SK-N-SH (cell line): ENCODE results near the gene FADS3. TPM values are rescaled to one million over a fixed set of nuclear protein-coding genes. Genes with fewer than 3 reads are reported as not detected.

Source experiments
- CTCF ChIA-PET: fragments of 300-600, 350-600 bp; formaldehyde crosslinking; extraction: SDS; loops from one replicate; lab custom pipeline; 2021; lab: Yijun Ruan, JAX
- POLR2A ChIA-PET: fragments of 350-600 bp; sonication (Branson Sonifier 250); formaldehyde crosslinking; extraction: SDS; loops from one replicate; lab custom pipeline; 2020; ENCODE audit warnings: antibody characterized with exemption, inconsistent platforms; lab: Yijun Ruan, JAX
- DNase-seq: peaks from one replicate; pipeline ENCODE4 v3.0.0; 2012
- H2AFZ ChIP-seq: fragments of 200-600 bp; sonication (generic); 2 replicates; pipeline ENCODE4 v1.8.1; 2016; ENCODE audit warnings: antibody characterized with exemption, mild to moderate bottlenecking, low read depth
- H3F3A ChIP-seq: fragments of 200-600 bp; sonication (generic); replicated peaks from 2 replicates; pipeline ENCODE3; 2016; ENCODE audit warnings: antibody characterized with exemption, mild to moderate bottlenecking; ENCODE audit not compliant: insufficient read depth
- H3K27ac ChIP-seq, 2 experiments: fragments of 200-500 bp in 1 of 2; fragments of 200-600 bp in 1 of 2; sonication (Bioruptor generic) in 1 of 2; sonication (generic), shearing (Covaris generic) in 1 of 2; 2 replicates each; pipeline versions ENCODE4 v1.5.1 to v1.6.1; 2014 to 2016; ENCODE audit warnings: low read depth in 2 of 2, inconsistent platforms in 1 of 2, low read length in 1 of 2, mild to moderate bottlenecking in 1 of 2, mixed read lengths in 1 of 2
- H3K27me3 ChIP-seq: fragments of 200-600 bp; sonication (generic), shearing (Covaris generic); 2 replicates; pipeline ENCODE4 v1.6.1; 2016; ENCODE audit warnings: mixed run types; ENCODE audit not compliant: insufficient read depth
- H3K36me3 ChIP-seq, 2 experiments: fragments of 200-500 bp in 1 of 2; fragments of 200-600 bp in 1 of 2; sonication (Bioruptor generic) in 1 of 2; sonication (generic) in 1 of 2; replicated peaks in 1 of 2; 2 replicates each; pipeline versions ENCODE3 to v1.5.1; 2014 to 2016; ENCODE audit warnings: low read length in 1 of 2, mild to moderate bottlenecking in 1 of 2; ENCODE audit not compliant: insufficient read depth in 2 of 2, control insufficient read depth in 1 of 2
- H3K4me1 ChIP-seq, 2 experiments: fragments of 200-500 bp in 1 of 2; fragments of 200-600 bp in 1 of 2; sonication (Bioruptor generic) in 1 of 2; sonication (generic), shearing (Covaris generic) in 1 of 2; 2 replicates each; pipeline versions ENCODE4 v1.5.1 to v1.6.1; 2014 to 2016; ENCODE audit warnings: low read depth in 1 of 2, low read length in 1 of 2, mixed run types in 1 of 2; ENCODE audit not compliant: insufficient read depth in 2 of 2, control insufficient read depth in 1 of 2
- H3K4me2 ChIP-seq: fragments of 200-600 bp; sonication (generic), shearing (Covaris generic); 2 replicates; pipeline ENCODE4 v1.6.1; 2017; ENCODE audit warnings: mixed run types
- H3K4me3 ChIP-seq, 2 experiments: fragments of 200-500 bp in 1 of 2; fragments of 200-600 bp in 1 of 2; sonication (Bioruptor generic) in 1 of 2; sonication (generic), shearing (Covaris generic) in 1 of 2; 2 replicates each; pipeline versions ENCODE4 v1.5.1 to v1.8.1; 2014 to 2016; ENCODE audit warnings: low read depth in 2 of 2, inconsistent platforms in 1 of 2, low read length in 1 of 2, mild to moderate bottlenecking in 1 of 2, mixed read lengths in 1 of 2, moderate library complexity in 1 of 2
- H3K79me2 ChIP-seq: fragments of 200-600 bp; sonication (generic); 2 replicates; pipeline ENCODE4 v1.8.1; 2017; ENCODE audit warnings: mild to moderate bottlenecking; ENCODE audit not compliant: insufficient read depth
- H3K9ac ChIP-seq: fragments of 200-600 bp; sonication (generic); 2 replicates; pipeline ENCODE4 v1.6.1; 2017; ENCODE audit warnings: mixed run types
- H3K9me2 ChIP-seq: fragments of 200-600 bp; sonication (generic); 2 replicates; pipeline ENCODE4 v1.6.1; 2017; ENCODE audit warnings: mixed run types
- H3K9me3 ChIP-seq: fragments of 200-600 bp; sonication (generic); 2 replicates; pipeline ENCODE4 v1.6.1; 2017; ENCODE audit warnings: mixed run types, mild to moderate bottlenecking, moderate library complexity
- H4K20me1 ChIP-seq: fragments of 200-600 bp; sonication (generic); 2 replicates; pipeline ENCODE4 v1.6.1; 2017; ENCODE audit warnings: mild to moderate bottlenecking, mixed run types; ENCODE audit not compliant: insufficient read depth
- CHD2 ChIP-seq: fragments of 150-350 bp; IDR thresholded peaks from 2 replicates; pipeline ENCODE4 v1.6.1; 2018; ENCODE audit warnings: low read length; ENCODE audit not compliant: partially characterized antibody
- ELF1 ChIP-seq: IDR thresholded peaks from 2 replicates; pipeline ENCODE4 v1.4.0; 2012
- EP300 ChIP-seq, 2 experiments: IDR thresholded peaks; 2 replicates each; pipeline versions ENCODE4 v1.4.0 to v1.6.1; 2012; ENCODE audit warnings: borderline replicate concordance in 1 of 2, low read depth in 1 of 2, low read length in 1 of 2
- EZH2phosphoT487 ChIP-seq: fragments of 200-600 bp; sonication (generic); IDR thresholded peaks from 2 replicates; pipeline ENCODE4 v1.6.1; 2017; ENCODE audit warnings: low read depth, mixed run types, mild to moderate bottlenecking, antibody characterized with exemption, moderate library complexity, borderline replicate concordance
- FOSL2 ChIP-seq: IDR thresholded peaks from 2 replicates; pipeline ENCODE4 v1.4.0; 2012; ENCODE audit warnings: low read depth, mild to moderate bottlenecking, moderate library complexity, borderline replicate concordance
- FOXJ3 ChIP-seq: sonication (generic); formaldehyde crosslinking; IDR thresholded peaks from 2 replicates; pipeline ENCODE4 v1.5.1; 2020; ENCODE audit warnings: mild to moderate bottlenecking, missing genetic modification reagents
- GABPA ChIP-seq: IDR thresholded peaks from 2 replicates; pipeline ENCODE4 v1.4.0; 2012; ENCODE audit warnings: low read depth, mild to moderate bottlenecking
- JUND ChIP-seq: IDR thresholded peaks from 2 replicates; pipeline ENCODE4 v1.4.0; 2012
- MEF2A ChIP-seq: IDR thresholded peaks from 2 replicates; pipeline ENCODE4 v1.4.0; 2012; ENCODE audit warnings: low read depth, borderline replicate concordance
- NRF1 ChIP-seq: IDR thresholded peaks from 2 replicates; pipeline ENCODE4 v1.6.1; 2012; ENCODE audit warnings: low read depth, mild to moderate bottlenecking, low read length
- POLR2AphosphoS5 ChIP-seq: IDR thresholded peaks from 2 replicates; pipeline ENCODE4 v1.6.1; 2012; ENCODE audit warnings: low read depth, low read length
- SIN3A ChIP-seq: IDR thresholded peaks from 2 replicates; pipeline ENCODE4 v1.6.1; 2012; ENCODE audit warnings: low read depth, mild to moderate bottlenecking, low read length, moderate library complexity, borderline replicate concordance
- SMC3 ChIP-seq: IDR thresholded peaks from 2 replicates; pipeline ENCODE4 v1.6.1; 2012; ENCODE audit warnings: low read depth, low read length, improper control_type of control experiment
- TAF1 ChIP-seq: IDR thresholded peaks from 2 replicates; pipeline ENCODE4 v1.6.1; 2012; ENCODE audit warnings: low read depth, mild to moderate bottlenecking, low read length, moderate library complexity, borderline replicate concordance
- TCF12 ChIP-seq: IDR thresholded peaks from 2 replicates; pipeline ENCODE4 v1.4.0; 2012
- WGBS: methylation state at CpG from one replicate; pipeline ENCODE4 v1.1.6; 2017; ENCODE audit warnings: low lambda C conversion rate; 5-methylcytosine and 5-hydroxymethylcytosine counted together
- polyA plus RNA-seq, 3 experiments: library from polyadenylated mRNA; depleted of rRNA; stranded (reverse); fragments of >200 nt; gene quantifications; 2 replicates each; pipeline ENCODE4 v1.2.3, GENCODE V29; 2012
- TF ChIP-seq, protein P1 (sequence below): fragments of 200-600 bp; sonication (generic); IDR thresholded peaks from 2 replicates; pipeline ENCODE4 v1.6.1; 2017; ENCODE audit warnings: antibody characterized with exemption, mild to moderate bottlenecking, moderate library complexity
- TF ChIP-seq, protein P2 (sequence below): IDR thresholded peaks from 2 replicates; pipeline ENCODE4; 2012
- TF ChIP-seq, protein P3 (sequence below): fragments of 150-350 bp; IDR thresholded peaks from 2 replicates; pipeline ENCODE4 v1.6.1; 2017; ENCODE audit warnings: antibody characterized with exemption, low read length, low read depth, borderline replicate concordance
- TF ChIP-seq, protein P4 (sequence below): IDR thresholded peaks from 2 replicates; pipeline ENCODE4 v1.4.0; 2012; ENCODE audit warnings: low read depth, borderline replicate concordance

The FADS3 gene
- polyA plus RNA-seq, 1 of the 3 experiments (the other 2 are of a cell fraction): 93.3 TPM

DNA sequence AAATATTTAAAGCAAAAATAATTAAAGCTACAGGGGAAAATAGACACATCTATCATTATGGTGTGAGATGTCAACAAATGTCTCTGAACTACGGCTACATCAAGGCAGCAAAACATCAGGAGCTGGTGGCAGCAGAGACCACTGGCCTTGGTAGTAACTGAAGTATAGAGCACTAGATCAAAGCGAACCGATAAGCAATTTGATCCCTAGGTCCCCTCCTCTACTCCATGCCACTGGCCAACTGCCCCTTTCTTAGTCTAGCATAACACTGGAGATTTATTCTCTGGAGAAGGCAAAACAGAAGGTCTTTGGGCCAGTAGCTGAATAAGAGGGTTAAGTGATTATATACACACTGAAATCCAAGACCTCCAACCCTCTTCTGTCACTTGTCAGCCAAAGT, 39.6 kb upstream of the FADS3 start:
- ChIA-PET CTCF (interaction anchor here (1.6 to 4.4 kb wide), 4 partner anchors 17 to 177 kb away, joined by 6 to 31 read pairs (median 16); no protein-coding TSS in a partner anchor), POLR2A (no interaction called here)
- 87% methylated on average over 3 of the region's 3 CpGs for WGBS
- H3K36me3 ChIP-seq: no peaks in the 10 kb centered on the region
- H3K4me1 ChIP-seq: no peaks in the 10 kb centered on the region
- H4K20me1 ChIP-seq: no peaks in the 10 kb centered on the region
- no peak overlapping the region for H3K9ac ChIP-seq
- H3K9me2 ChIP-seq: no peaks in the 10 kb centered on the region
- H3F3A ChIP-seq: no peaks in the 10 kb centered on the region
- no peak overlapping the region for H2AFZ ChIP-seq
- DNase-seq: no peak
- TF ChIP-seq POLR2AphosphoS5: no peak
- TF ChIP-seq TCF12: no peak
- TF ChIP-seq GABPA: no peak
- TF ChIP-seq FOXJ3 (CRISPR knock-in tag): no peak
- TF ChIP-seq EP300 (IDR thresholded peaks at IDR 0.05; ENCODE audit: borderline replicate concordance in 1 of 2, low read depth in 1 of 2, low read length in 1 of 2): no peak
- TF ChIP-seq SIN3A: no peak
- no peak for TF ChIP-seq CHD2
- H3K4me3 ChIP-seq: no peak overlapping the region
- no peaks in the 10 kb centered on the region for H3K27me3 ChIP-seq
- no peaks in the 10 kb centered on the region for H3K9me3 ChIP-seq
- no peaks in the 10 kb centered on the region for H3K79me2 ChIP-seq
- no peak overlapping the region for H3K27ac ChIP-seq
- H3K4me2 ChIP-seq: no peak overlapping the region

DNA sequence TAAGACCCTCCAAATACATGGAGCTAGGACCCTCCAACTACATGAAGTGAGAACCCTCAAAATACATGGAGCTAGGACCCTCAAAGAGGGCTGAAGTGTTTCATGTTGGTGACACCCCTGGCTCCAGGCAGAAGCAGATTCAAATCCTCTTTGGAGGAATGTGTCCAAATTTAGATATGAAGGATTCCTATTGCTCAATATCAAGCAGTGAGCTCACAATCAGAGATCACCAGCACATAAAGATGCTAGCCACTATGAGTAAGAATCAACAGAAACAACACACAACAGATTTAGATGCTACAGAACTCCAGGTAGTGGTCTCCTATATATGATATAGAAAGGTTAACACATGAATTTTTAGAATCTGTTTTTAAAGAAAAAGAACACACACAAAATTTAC, 37.3 kb upstream of the FADS3 start:
- H3K27ac ChIP-seq: no peak overlapping the region
- no peak overlapping the region for H2AFZ ChIP-seq
- no peaks in the 10 kb centered on the region for H3K36me3 ChIP-seq
- no peaks in the 10 kb centered on the region for H3F3A ChIP-seq
- H3K27me3 ChIP-seq: no peaks in the 10 kb centered on the region
- no peak overlapping the region for H3K4me3 ChIP-seq
- no peaks in the 10 kb centered on the region for H3K9me2 ChIP-seq
- H3K4me2 ChIP-seq: no peak overlapping the region
- no peaks in the 10 kb centered on the region for H4K20me1 ChIP-seq
- ChIA-PET CTCF (interaction anchor here (0.7 to 3.7 kb wide), 7 partner anchors 19 to 175 kb away, joined by 3 to 17 read pairs (median 9); no protein-coding TSS in a partner anchor), POLR2A (no interaction called here)
- no peak overlapping the region for H3K9ac ChIP-seq
- no peak for DNase-seq
- H3K4me1 ChIP-seq: peaks cover 4 to 8% of the 10 kb centered on the region in 2 experiments; a peak in 3 of 4 replicates
- TF ChIP-seq CHD2 (no peak), EZH2phosphoT487 (no peak), TCF12 (no peak), SIN3A (no peak), TAF1 (no peak), SMC3 (no peak), ELF1 (no peak), FOXJ3 (CRISPR knock-in tag) (no peak), JUND (no peak), FOSL2 (no peak), NRF1 (no peak), MEF2A (no peak), POLR2AphosphoS5 (no peak)
- TF ChIP-seq, protein P1, sequence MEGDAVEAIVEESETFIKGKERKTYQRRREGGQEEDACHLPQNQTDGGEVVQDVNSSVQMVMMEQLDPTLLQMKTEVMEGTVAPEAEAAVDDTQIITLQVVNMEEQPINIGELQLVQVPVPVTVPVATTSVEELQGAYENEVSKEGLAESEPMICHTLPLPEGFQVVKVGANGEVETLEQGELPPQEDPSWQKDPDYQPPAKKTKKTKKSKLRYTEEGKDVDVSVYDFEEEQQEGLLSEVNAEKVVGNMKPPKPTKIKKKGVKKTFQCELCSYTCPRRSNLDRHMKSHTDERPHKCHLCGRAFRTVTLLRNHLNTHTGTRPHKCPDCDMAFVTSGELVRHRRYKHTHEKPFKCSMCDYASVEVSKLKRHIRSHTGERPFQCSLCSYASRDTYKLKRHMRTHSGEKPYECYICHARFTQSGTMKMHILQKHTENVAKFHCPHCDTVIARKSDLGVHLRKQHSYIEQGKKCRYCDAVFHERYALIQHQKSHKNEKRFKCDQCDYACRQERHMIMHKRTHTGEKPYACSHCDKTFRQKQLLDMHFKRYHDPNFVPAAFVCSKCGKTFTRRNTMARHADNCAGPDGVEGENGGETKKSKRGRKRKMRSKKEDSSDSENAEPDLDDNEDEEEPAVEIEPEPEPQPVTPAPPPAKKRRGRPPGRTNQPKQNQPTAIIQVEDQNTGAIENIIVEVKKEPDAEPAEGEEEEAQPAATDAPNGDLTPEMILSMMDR: no peak
- TF ChIP-seq, protein P2, sequence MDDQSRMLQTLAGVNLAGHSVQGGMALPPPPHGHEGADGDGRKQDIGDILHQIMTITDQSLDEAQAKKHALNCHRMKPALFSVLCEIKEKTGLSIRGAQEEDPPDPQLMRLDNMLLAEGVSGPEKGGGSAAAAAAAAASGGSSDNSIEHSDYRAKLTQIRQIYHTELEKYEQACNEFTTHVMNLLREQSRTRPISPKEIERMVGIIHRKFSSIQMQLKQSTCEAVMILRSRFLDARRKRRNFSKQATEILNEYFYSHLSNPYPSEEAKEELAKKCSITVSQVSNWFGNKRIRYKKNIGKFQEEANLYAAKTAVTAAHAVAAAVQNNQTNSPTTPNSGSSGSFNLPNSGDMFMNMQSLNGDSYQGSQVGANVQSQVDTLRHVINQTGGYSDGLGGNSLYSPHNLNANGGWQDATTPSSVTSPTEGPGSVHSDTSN: no peak
- TF ChIP-seq, protein P3, sequence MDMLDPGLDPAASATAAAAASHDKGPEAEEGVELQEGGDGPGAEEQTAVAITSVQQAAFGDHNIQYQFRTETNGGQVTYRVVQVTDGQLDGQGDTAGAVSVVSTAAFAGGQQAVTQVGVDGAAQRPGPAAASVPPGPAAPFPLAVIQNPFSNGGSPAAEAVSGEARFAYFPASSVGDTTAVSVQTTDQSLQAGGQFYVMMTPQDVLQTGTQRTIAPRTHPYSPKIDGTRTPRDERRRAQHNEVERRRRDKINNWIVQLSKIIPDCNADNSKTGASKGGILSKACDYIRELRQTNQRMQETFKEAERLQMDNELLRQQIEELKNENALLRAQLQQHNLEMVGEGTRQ: no peak
- TF ChIP-seq, protein P4, sequence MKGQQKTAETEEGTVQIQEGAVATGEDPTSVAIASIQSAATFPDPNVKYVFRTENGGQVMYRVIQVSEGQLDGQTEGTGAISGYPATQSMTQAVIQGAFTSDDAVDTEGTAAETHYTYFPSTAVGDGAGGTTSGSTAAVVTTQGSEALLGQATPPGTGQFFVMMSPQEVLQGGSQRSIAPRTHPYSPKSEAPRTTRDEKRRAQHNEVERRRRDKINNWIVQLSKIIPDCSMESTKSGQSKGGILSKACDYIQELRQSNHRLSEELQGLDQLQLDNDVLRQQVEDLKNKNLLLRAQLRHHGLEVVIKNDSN: no peak
- TF ChIP-seq, all 33 proteins: peak for 0
- Histone ChIP-seq H3K79me2 (no peaks in the 10 kb centered on the region), H3K9me3 (no peaks in the 10 kb centered on the region)
